ACHN (cell line): ENCODE data around the gene CENPN.

Experiments
- DNase-seq: peaks from one replicate; pipeline ENCODE4 v3.0.0-alpha.2; 2015
- in situ Hi-C: cut with HindIII; loops from 2 replicates; pipeline ENCODE4 v1.10.0; 2017; ENCODE audit warnings: low sequenced_read_pairs, low pct_ligation_motif_present, low pct_unique_long_range_greater_than_20kb

The CENPN gene

GRCh38 chr16:80990577-80990976 is 16.4 kb upstream of the CENPN start:
- DNase-seq = no peak
- in situ Hi-C loops = no loop called here

GRCh38 chr16:80990978-80991377 is 16.0 kb upstream of the CENPN start:
- in situ Hi-C loops = no loop called here

GRCh38 chr16:80991792-80992430 is 15.1 kb upstream of the CENPN start:
- in situ Hi-C loops = no loop called here
- DNase-seq = no peak

More at GRCh38 chr16:80990978-80991377, 16.0 kb upstream of the CENPN start:
- DNase-seq = no peak

GRCh38 chr16:80992676-80993293 is 14.2 kb upstream of the CENPN start:
- in situ Hi-C loops = no loop called here
- no peak for DNase-seq

- peak; percentile 83 for DNase-seq
- in situ Hi-C loops = no loop called here
Observed at GRCh38 chr16:80993307-80993706, 13.7 kb upstream of the CENPN start.

- no peak for DNase-seq
- in situ Hi-C loops = no loop called here
Observed at GRCh38 chr16:80993834-80994233, 13.2 kb upstream of the CENPN start.

GRCh38 chr16:80994451-80994850 is 12.6 kb upstream of the CENPN start:
- DNase-seq = no peak
- in situ Hi-C loops = no loop called here

- in situ Hi-C loops = no loop called here
- DNase-seq = no peak
Observed at GRCh38 chr16:80996688-80997138, 10.3 kb upstream of the CENPN start.

- in situ Hi-C loops = no loop called here
- DNase-seq = peak; percentile 78
Observed at GRCh38 chr16:80997139-80997798, 9.7 kb upstream of the CENPN start.

GRCh38 chr16:80997964-80998620 is 8.9 kb upstream of the CENPN start:
- in situ Hi-C loops = no loop called here
- DNase-seq = no peak

- in situ Hi-C loops = no loop called here
- no peak for DNase-seq
Observed at GRCh38 chr16:81000873-81001272, 6.1 kb upstream of the CENPN start.

GRCh38 chr16:81001330-81001729 is 5.7 kb upstream of the CENPN start:
- in situ Hi-C loops = no loop called here
- no peak for DNase-seq

GRCh38 chr16:81003064-81003463 is 4.0 kb upstream of the CENPN start:
- in situ Hi-C loops = no loop called here

GRCh38 chr16:81003610-81004460 is 3.2 kb upstream of the CENPN start:
- in situ Hi-C loops = no loop called here
- peak; percentile 21 for DNase-seq

More at GRCh38 chr16:81003064-81003463, 4.0 kb upstream of the CENPN start:
- DNase-seq = no peak

- DNase-seq = peak; percentile 86
- in situ Hi-C loops = no loop called here
Observed at GRCh38 chr16:81004646-81005353, 2.2 kb upstream of the CENPN start.

- in situ Hi-C loops = no loop called here
- peak; percentile 46 for DNase-seq
Observed at GRCh38 chr16:81005610-81006161, 1.3 kb upstream of the CENPN start.

- peak; percentile 71 for DNase-seq
- in situ Hi-C loops = no loop called here
Observed at GRCh38 chr16:81006211-81006812, 702 bp upstream of the CENPN start.
